ENCODE measurements around the gene SPRN. TPM values are rescaled to one million over a fixed set of nuclear protein-coding genes. Genes with fewer than 3 reads are reported as not detected.

Gene SPRN
- total and polyA plus RNA-seq, 2 of the 4 experiments (the other 2 are of a cell fraction), result 0.36 to 2.3 TPM

DNA sequence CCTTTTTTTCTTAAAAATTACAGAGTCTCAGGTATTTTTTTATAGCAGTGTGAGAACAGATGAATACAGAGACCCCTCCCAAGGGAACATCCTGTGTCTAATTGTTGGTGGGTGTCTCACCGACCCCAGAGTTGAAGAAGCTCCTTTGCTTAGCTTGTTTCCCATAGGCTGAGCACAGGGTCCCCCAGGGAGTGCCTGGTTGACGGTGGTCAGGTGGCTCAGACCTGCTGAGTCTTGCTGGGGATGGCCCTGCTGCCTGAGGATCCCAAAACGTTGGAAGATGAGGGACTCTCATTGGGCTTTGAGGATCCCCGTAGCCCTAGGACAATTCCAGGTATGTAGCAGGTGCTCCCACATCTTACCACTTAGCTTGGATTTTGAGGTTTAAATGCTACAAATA, 48.8 kb upstream of the SPRN start:
- 30% methylated on average over 2 of the region's 4 CpGs; no CpG with 5 or more reads in 1 of the 2 experiments for WGBS, 2 experiments (ENCODE audit: extremely low coverage in 2 of 2, insufficient read length in 1 of 2)
- no peak overlapping the region for H3K4ac ChIP-seq (ENCODE audit: low read depth, low read length)
- TF ChIP-seq CEBPB (IDR thresholded peaks at IDR 0.05; ENCODE audit: low read depth, low read length), result no peak
- TF ChIP-seq ELK1 (IDR thresholded peaks at IDR 0.05; ENCODE audit: borderline replicate concordance, low read depth, low read length), result no peak
- no peak for TF ChIP-seq RCOR1 (IDR thresholded peaks at IDR 0.05; ENCODE audit: insufficient replicate concordance, low read length)
- TF ChIP-seq, protein P1, sequence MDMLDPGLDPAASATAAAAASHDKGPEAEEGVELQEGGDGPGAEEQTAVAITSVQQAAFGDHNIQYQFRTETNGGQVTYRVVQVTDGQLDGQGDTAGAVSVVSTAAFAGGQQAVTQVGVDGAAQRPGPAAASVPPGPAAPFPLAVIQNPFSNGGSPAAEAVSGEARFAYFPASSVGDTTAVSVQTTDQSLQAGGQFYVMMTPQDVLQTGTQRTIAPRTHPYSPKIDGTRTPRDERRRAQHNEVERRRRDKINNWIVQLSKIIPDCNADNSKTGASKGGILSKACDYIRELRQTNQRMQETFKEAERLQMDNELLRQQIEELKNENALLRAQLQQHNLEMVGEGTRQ (IDR thresholded peaks at IDR 0.05; ENCODE audit: low read depth, low read length), result no peak
- TF ChIP-seq RAD21 (IDR thresholded peaks at IDR 0.05; ENCODE audit: low read length), result no peak
- no peak for TF ChIP-seq NFE2L2 (IDR thresholded peaks at IDR 0.05; ENCODE audit: low read depth, low read length)
- no peak for TF ChIP-seq CHD1 (IDR thresholded peaks at IDR 0.05; ENCODE audit: low read depth, low read length)
- ATAC-seq (ENCODE audit: low read depth), result no peak
- ChIA-PET POLR2A (ENCODE audit: unreplicated experiment) (no interaction called here), CTCF (no interaction called here)
- no peaks in the 10 kb centered on the region for H3K27me3 ChIP-seq (ENCODE audit: control insufficient read depth, insufficient read depth, low read length)
- intact Hi-C loops (cut with micrococcal nuclease), result no loop called here
- H4K91ac ChIP-seq (ENCODE audit: insufficient read depth, low read depth, low read length), result no peak overlapping the region
- no peak overlapping the region for H3K9ac ChIP-seq (ENCODE audit: low read depth, low read length)
- no peaks in the 10 kb centered on the region for H3K79me1 ChIP-seq (ENCODE audit: low read depth in 1 of 2, low read length in 2 of 2)
- no peak overlapping the region for H3K14ac ChIP-seq (replicated peaks; ENCODE audit: low read depth, low read length)
- H2AK9ac ChIP-seq (replicated peaks; ENCODE audit: low read depth, low read length, poor library complexity), result peak overlapping the region; percentile 55
- H2BK20ac ChIP-seq (ENCODE audit: low read depth, low read length), result no peak overlapping the region
- H3K56ac ChIP-seq (ENCODE audit: extremely low read depth, insufficient read depth, low read length), result no peak overlapping the region
- H3K36me3 ChIP-seq (ENCODE audit: control insufficient read depth, insufficient read depth, low read length), result no peaks in the 10 kb centered on the region
- H4K20me1 ChIP-seq (ENCODE audit: insufficient read depth, low read length), result no peaks in the 10 kb centered on the region
- no peak overlapping the region for H3K27ac ChIP-seq (ENCODE audit: insufficient read depth, low read length)
- H2BK15ac ChIP-seq (ENCODE audit: low read depth, low read length), result no peak overlapping the region
- no peak overlapping the region for H4K8ac ChIP-seq (ENCODE audit: low read depth in 2 of 2, low read length in 2 of 2)
- dilution Hi-C loops (cut with HindIII; ENCODE audit: low sequenced_read_pairs, unreplicated experiment), result no loop called here
- no TSS peak for BruUV-seq (replicated peaks)
- H3K23ac ChIP-seq (ENCODE audit: low read depth, low read length), result no peak overlapping the region
- no peak overlapping the region for H2BK120ac ChIP-seq (ENCODE audit: low read depth, low read length)
- H3K4me2 ChIP-seq (ENCODE audit: low read depth, low read length), result no peak overlapping the region
- H4K5ac ChIP-seq (ENCODE audit: low read depth, low read length), result no peak overlapping the region
- no peak overlapping the region for H2BK5ac ChIP-seq (ENCODE audit: low read depth, low read length, poor library complexity, severe bottlenecking)
- no peak overlapping the region for H3K4me3 ChIP-seq (ENCODE audit: insufficient read depth, low read depth, low read length)
- no peak for DNase-seq
- in situ Hi-C loops (cut with MboI; ENCODE audit: low sequenced_read_pairs), result no loop called here
- no peak overlapping the region for H2AK5ac ChIP-seq (ENCODE audit: low read depth, low read length)
- H3K4me1 ChIP-seq (ENCODE audit: control insufficient read depth, insufficient read depth, low read length), result no peaks in the 10 kb centered on the region
- H3K9me1 ChIP-seq (ENCODE audit: insufficient read depth, low read length), result no peaks in the 10 kb centered on the region
- no peak overlapping the region for H2AFZ ChIP-seq (replicated peaks; ENCODE audit: low read length, poor library complexity)
- no peak overlapping the region for H3K18ac ChIP-seq (ENCODE audit: low read depth, low read length)
- no peaks in the 10 kb centered on the region for H3K9me3 ChIP-seq (ENCODE audit: control insufficient read depth, insufficient read depth, low read length)

Data from IMR-90 (cell line).